Suprapubic skin (tissue), 3 donors: ENCODE measurements around the gene SH3GL2.

ENCODE experiments used
- CTCF ChIP-seq, 2 donors: fragments of 200-600 bp in 1 of 2; fragments of 450-650 bp in 1 of 2; sonication (generic) in 1 of 2; IDR thresholded peaks; one replicate each; pipeline ENCODE4 v1.5.1; 2016 to 2019; ENCODE audit warnings: antibody characterized with exemption in 2 of 2, mild to moderate bottlenecking in 1 of 2, moderate library complexity in 1 of 2
- POLR2AphosphoS5 ChIP-seq, 3 donors: sonication (generic); formaldehyde crosslinking; IDR thresholded peaks; one replicate each; pipeline ENCODE4 v1.6.1; 2017; ENCODE audit warnings: antibody characterized with exemption in 3 of 3

GRCh38 chr9:17719053-17719452 lies 140.2 kb downstream of the SH3GL2 start:
- TF ChIP-seq POLR2AphosphoS5 (IDR thresholded peaks at IDR 0.05): no peak
- no peak for TF ChIP-seq CTCF (IDR thresholded peaks at IDR 0.05)
